Effector memory CD4-positive, alpha-beta T cell (primary cell): Measurements from ENCODE around the gene RET.

Experiments used
- DNase-seq, 3 donors: peaks; one replicate each; pipeline ENCODE4 v3.0.0-alpha.2; 2020
- H3K27ac ChIP-seq: 2 replicates; pipeline ENCODE4 v1.7.0; 2013; ENCODE audit warnings: mild to moderate bottlenecking, low read length, moderate library complexity; ENCODE audit not compliant: insufficient read depth, poor library complexity, severe bottlenecking
- H3K27me3 ChIP-seq: replicated peaks from 2 replicates; pipeline ENCODE4 v1.7.0; 2013; ENCODE audit warnings: mild to moderate bottlenecking, low read length; ENCODE audit not compliant: insufficient read depth, control insufficient read depth, poor library complexity, severe bottlenecking
- H3K36me3 ChIP-seq: 2 replicates; pipeline ENCODE4 v1.7.0; 2013; ENCODE audit warnings: mild to moderate bottlenecking, low read length, moderate library complexity; ENCODE audit not compliant: control insufficient read depth, insufficient read depth
- H3K4me1 ChIP-seq: 2 replicates; pipeline ENCODE4 v1.7.0; 2013; ENCODE audit warnings: low read length, mild to moderate bottlenecking; ENCODE audit not compliant: control insufficient read depth, insufficient read depth, poor library complexity, severe bottlenecking
- H3K4me3 ChIP-seq: 2 replicates; pipeline ENCODE4 v1.7.0; 2013; ENCODE audit warnings: low read length, low read depth, mild to moderate bottlenecking; ENCODE audit not compliant: insufficient read depth, poor library complexity, severe bottlenecking
- H3K9me3 ChIP-seq: 2 replicates; pipeline ENCODE4 v1.7.0; 2013; ENCODE audit warnings: mild to moderate bottlenecking, low read length, moderate library complexity; ENCODE audit not compliant: control insufficient read depth

RET gene

GRCh38 chr10:43120116-43120928 is 43.5 kb downstream of the RET start:
- Histone ChIP-seq H3K27me3 (no peaks in the 10 kb centered on the region), H3K36me3 (no peaks in the 10 kb centered on the region), H3K9me3 (no peaks in the 10 kb centered on the region), H3K4me1 (peaks cover 12% of the 10 kb centered on the region), H3K27ac (no peak overlapping the region), H3K4me3 (no peak overlapping the region)
- DNase-seq = no peak

- H3K36me3 ChIP-seq = no peaks in the 10 kb centered on the region
- H3K27me3 ChIP-seq = no peaks in the 10 kb centered on the region
- H3K9me3 ChIP-seq = no peaks in the 10 kb centered on the region
- DNase-seq = no peak
- H3K27ac ChIP-seq = no peak overlapping the region
- peaks cover 12% of the 10 kb centered on the region for H3K4me1 ChIP-seq
- no peak overlapping the region for H3K4me3 ChIP-seq
Measured at GRCh38 chr10:43120929-43121314, 44.1 kb downstream of the RET start.

GRCh38 chr10:43121444-43121843 is 44.6 kb downstream of the RET start:
- Histone ChIP-seq H3K27ac (no peak overlapping the region), H3K4me3 (no peak overlapping the region)

GRCh38 chr10:43122096-43122495 is 45.2 kb downstream of the RET start:
- Histone ChIP-seq H3K27ac (no peak overlapping the region), H3K36me3 (no peaks in the 10 kb centered on the region), H3K4me3 (no peak overlapping the region), H3K27me3 (no peaks in the 10 kb centered on the region), H3K4me1 (peaks cover 14% of the 10 kb centered on the region), H3K9me3 (no peaks in the 10 kb centered on the region)
- no peak for DNase-seq

More at GRCh38 chr10:43121444-43121843, 44.6 kb downstream of the RET start:
- Histone ChIP-seq H3K27me3 (no peaks in the 10 kb centered on the region), H3K9me3 (no peaks in the 10 kb centered on the region), H3K4me1 (peaks cover 12% of the 10 kb centered on the region), H3K36me3 (no peaks in the 10 kb centered on the region)
- DNase-seq = no peak

GRCh38 chr10:43122826-43123225 is 46.0 kb downstream of the RET start:
- Histone ChIP-seq H3K27me3 (no peaks in the 10 kb centered on the region), H3K9me3 (no peaks in the 10 kb centered on the region), H3K4me3 (no peak overlapping the region), H3K27ac (no peak overlapping the region), H3K4me1 (peaks cover 14% of the 10 kb centered on the region), H3K36me3 (no peaks in the 10 kb centered on the region)
- DNase-seq = no peak

GRCh38 chr10:43123361-43124093 is 46.7 kb downstream of the RET start:
- Histone ChIP-seq H3K4me3 (no peak overlapping the region), H3K27me3 (no peaks in the 10 kb centered on the region), H3K9me3 (no peaks in the 10 kb centered on the region), H3K27ac (no peak overlapping the region), H3K36me3 (no peaks in the 10 kb centered on the region), H3K4me1 (peaks cover 14% of the 10 kb centered on the region)
- DNase-seq = no peak

GRCh38 chr10:43124094-43124521 is 47.2 kb downstream of the RET start:
- no peak overlapping the region for H3K27ac ChIP-seq
- H3K36me3 ChIP-seq = no peaks in the 10 kb centered on the region
- H3K9me3 ChIP-seq = no peaks in the 10 kb centered on the region
- no peak overlapping the region for H3K4me3 ChIP-seq
- H3K4me1 ChIP-seq = peaks cover 14% of the 10 kb centered on the region
- H3K27me3 ChIP-seq = no peaks in the 10 kb centered on the region
- no peak for DNase-seq

- Histone ChIP-seq H3K36me3 (no peaks in the 10 kb centered on the region), H3K27me3 (no peaks in the 10 kb centered on the region), H3K27ac (no peak overlapping the region), H3K4me1 (peaks cover 14% of the 10 kb centered on the region), H3K9me3 (no peaks in the 10 kb centered on the region), H3K4me3 (no peak overlapping the region)
- DNase-seq = no peak
Measured at GRCh38 chr10:43124574-43125273, 47.9 kb downstream of the RET start.

GRCh38 chr10:43125274-43125845 is 48.5 kb downstream of the RET start:
- DNase-seq = no peak
- Histone ChIP-seq H3K27ac (no peak overlapping the region), H3K9me3 (no peaks in the 10 kb centered on the region), H3K4me3 (no peak overlapping the region), H3K27me3 (no peaks in the 10 kb centered on the region), H3K36me3 (no peaks in the 10 kb centered on the region), H3K4me1 (peaks cover 12% of the 10 kb centered on the region)
